ENCODE measurements around the gene AFP.

Gene AFP

DNA sequence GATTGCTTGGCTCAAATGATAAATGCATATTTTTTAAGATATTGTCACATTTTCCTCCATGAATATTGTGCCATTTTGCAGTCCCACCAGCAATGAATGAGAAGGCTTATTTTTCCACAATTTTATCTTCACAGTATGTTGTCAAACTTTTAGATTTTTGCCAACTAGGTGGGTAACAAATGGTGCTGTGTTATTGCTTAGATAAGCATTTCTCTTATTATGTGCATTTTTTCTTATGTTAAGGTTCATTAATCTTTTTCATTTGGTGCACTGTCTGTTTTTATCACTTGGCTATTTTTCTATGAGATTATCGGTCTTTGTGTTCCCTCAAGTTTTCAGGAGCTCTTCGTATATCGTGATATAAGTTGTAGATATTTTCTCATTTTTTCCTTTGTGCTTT is 32.1 kb downstream of the AFP start:
- no peak for FAIRE-seq

DNA sequence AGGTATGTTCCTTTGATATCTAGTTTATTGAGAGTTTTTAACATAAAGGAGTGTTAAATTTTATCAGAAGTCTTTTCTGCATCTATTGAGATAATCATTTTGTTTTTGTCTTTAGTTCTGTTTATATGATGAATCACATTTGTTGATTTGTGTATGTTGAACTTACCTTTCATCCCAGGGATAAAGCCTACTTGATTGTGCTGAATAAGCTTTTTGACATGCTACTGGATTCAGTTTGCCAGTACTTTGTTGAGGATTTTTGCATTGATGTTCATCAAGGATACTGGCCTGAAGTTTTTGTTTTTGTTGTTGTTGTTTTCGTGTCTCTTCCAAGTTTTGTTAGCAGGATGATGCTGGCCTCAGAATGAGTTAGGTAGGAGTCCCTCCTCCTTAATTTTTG is 34.7 kb downstream of the AFP start:
- FAIRE-seq: no peak

- no peak for FAIRE-seq
Observed at GRCh38 chr4:73477176-73477575, 41.2 kb downstream of the AFP start.

GRCh38 chr4:73479323-73479722 is 43.3 kb downstream of the AFP start:
- no peak for FAIRE-seq

DNA sequence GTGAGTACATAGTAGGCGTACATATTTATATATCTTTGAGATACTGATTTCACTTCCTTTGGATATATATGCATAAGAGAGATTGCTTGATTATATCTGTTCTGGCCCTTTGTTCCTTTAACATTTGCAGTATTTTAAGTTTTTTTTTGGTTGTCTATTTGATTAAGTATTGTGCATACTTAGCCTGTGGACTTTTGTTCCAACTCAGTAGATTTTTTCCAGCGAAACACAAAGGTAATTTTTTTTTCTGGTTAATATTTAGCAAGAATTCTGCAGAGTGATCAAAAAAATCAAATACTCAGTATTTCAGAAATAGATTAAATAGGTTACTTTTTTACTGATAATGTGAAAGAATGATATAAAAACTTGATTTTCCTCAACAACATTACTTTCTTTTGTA is 45.3 kb downstream of the AFP start, which contains the start of gene AFM:
Gene AFM (plus strand): TSS at position 388 of the 400 bp plus-strand sequence. CDS start 31 bp downstream, outside the sequence.
- FAIRE-seq: no peak

GRCh38 chr4:73485085-73485484 is 49.1 kb downstream of the AFP start:
- no peak for FAIRE-seq

DNA sequence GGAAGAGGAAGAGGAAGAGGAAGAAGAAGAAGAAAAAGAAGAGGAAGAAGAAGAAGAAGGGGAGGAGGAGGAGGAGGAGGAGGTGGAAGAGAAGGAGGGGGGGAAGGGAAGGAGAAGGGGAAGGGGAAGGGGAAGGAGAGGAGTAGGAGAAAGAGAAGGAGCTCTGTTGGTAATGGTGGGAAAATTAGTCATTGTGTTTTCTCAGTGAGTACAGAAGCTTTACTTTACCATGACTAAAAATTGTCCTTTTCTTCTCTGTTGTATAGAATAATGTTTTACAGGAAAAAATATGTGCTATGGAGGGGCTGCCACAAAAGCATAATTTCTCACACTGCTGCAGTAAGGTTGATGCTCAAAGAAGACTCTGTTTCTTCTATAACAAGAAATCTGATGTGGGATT is 49.6 kb downstream of the AFP start:
- no peak for FAIRE-seq

- no peak for FAIRE-seq
Observed at GRCh38 chr4:73486497-73486896, 50.5 kb downstream of the AFP start.

GRCh38 chr4:73487233-73487632 is 51.2 kb downstream of the AFP start:
- FAIRE-seq: no peak

DNA sequence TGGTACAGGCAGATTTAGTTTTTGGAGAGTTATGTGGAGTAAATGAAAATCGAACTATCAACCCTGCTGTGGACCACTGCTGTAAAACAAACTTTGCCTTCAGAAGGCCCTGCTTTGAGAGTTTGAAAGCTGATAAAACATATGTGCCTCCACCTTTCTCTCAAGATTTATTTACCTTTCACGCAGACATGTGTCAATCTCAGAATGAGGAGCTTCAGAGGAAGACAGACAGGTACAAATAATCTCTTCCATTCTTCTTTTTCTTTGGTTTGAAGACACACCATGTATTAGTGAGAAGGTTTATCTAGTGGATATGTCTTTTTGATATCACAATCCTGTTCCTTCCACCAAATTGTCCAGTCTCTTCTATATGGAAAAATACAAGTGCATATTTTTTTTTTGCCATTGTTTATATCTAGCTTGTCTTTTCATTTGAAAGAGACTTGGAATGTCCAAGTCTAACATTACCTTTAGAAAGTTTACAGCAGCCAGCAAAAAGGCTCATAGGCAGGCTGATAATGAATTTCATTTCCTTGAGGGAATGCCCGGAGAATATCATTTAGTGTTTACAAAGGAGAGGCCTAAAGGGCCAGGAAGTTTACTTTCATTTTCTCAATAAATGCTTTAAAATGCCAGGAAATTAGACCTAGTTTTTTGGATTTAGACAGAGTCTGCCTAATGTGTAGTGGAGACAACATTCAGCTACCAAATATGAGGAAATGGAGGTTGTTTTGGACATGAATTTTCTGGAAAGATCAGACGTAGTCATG is 64.2 kb downstream of the AFP start:
- FAIRE-seq: no peak

DNA sequence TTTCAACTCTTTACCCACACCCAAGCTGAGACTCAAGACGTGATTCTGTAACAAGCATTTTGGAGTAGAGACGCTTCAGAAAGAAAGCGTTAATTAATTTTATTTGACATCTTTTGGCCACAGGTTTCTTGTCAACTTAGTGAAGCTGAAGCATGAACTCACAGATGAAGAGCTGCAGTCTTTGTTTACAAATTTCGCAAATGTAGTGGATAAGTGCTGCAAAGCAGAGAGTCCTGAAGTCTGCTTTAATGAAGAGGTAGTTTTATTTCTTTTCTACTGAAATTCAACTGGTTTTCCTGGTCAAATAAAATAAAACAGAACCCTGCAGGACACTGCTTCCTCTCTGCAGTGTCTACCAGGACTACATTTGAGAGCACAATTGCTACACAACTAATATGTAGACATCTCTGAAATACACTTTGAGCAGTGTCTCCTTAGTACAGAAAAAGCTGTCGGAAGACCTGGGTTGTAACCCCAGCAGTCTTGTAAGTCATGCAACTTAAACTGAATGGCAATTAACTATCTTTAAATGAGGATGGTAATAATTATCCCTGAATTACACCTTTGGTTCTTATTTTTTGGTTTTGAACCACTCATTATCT is 65.7 kb downstream of the AFP start:
- FAIRE-seq: no peak

GRCh38 chr4:73505567-73505966 is 69.5 kb downstream of the AFP start:
- no peak for FAIRE-seq
